GM21360 (cell line): Measurements from ENCODE around the gene DDX24.

Experiments
- ATAC-seq: cut with Tn5 transposase; IDR thresholded peaks from one replicate; pipeline ENCODE4 v1.9.1; 2021; ENCODE audit warnings: mild to moderate bottlenecking, moderate library complexity; ENCODE audit not compliant: unreplicated experiment

DDX24 gene

GRCh38 chr14:94115058-94115591 is 34.1 kb upstream of the DDX24 start:
- no peak for ATAC-seq

- no peak for ATAC-seq
Observed at GRCh38 chr14:94114589-94115057, 33.6 kb upstream of the DDX24 start.

GRCh38 chr14:94113908-94114588 is 33.0 kb upstream of the DDX24 start:
- ATAC-seq, result no peak

GRCh38 chr14:94113490-94113889 is 32.5 kb upstream of the DDX24 start:
- ATAC-seq, result no peak

- no peak for ATAC-seq
Observed at GRCh38 chr14:94113073-94113472, 32.1 kb upstream of the DDX24 start.

GRCh38 chr14:94112513-94113063 is 31.6 kb upstream of the DDX24 start:
- ATAC-seq, result no peak

- ATAC-seq, result no peak
Observed at GRCh38 chr14:94111276-94112095, 30.5 kb upstream of the DDX24 start.

GRCh38 chr14:94110552-94111181 is 29.7 kb upstream of the DDX24 start, which contains the start of gene IFI27:
TSS of gene IFI27 (plus strand) at chr14:94110736.
- ATAC-seq, result no peak

- ATAC-seq, result no peak
Observed at GRCh38 chr14:94109915-94110250, 28.9 kb upstream of the DDX24 start.

- ATAC-seq, result no peak
Observed at GRCh38 chr14:94104731-94105130, 23.7 kb upstream of the DDX24 start.

- no peak for ATAC-seq
Observed at GRCh38 chr14:94103554-94104150, 22.6 kb upstream of the DDX24 start.

GRCh38 chr14:94102768-94103482 is 21.9 kb upstream of the DDX24 start:
- no peak for ATAC-seq

- no peak for ATAC-seq
Observed at GRCh38 chr14:94101748-94102147, 20.7 kb upstream of the DDX24 start.

GRCh38 chr14:94100847-94101246 is 19.8 kb upstream of the DDX24 start:
- no peak for ATAC-seq

- no peak for ATAC-seq
Observed at GRCh38 chr14:94099006-94099405, 18.0 kb upstream of the DDX24 start.

GRCh38 chr14:94098326-94098992 is 17.5 kb upstream of the DDX24 start:
- ATAC-seq, result no peak

- no peak for ATAC-seq
Observed at GRCh38 chr14:94097091-94097490, 16.1 kb upstream of the DDX24 start.

GRCh38 chr14:94093418-94093817 is 12.4 kb upstream of the DDX24 start:
- ATAC-seq, result no peak

GRCh38 chr14:94089479-94089878 is 8.5 kb upstream of the DDX24 start:
- no peak for ATAC-seq

GRCh38 chr14:94088516-94088915 is 7.5 kb upstream of the DDX24 start:
- ATAC-seq, result no peak
